ENCODE data around the gene SMARCA4. TPM values are rescaled to one million over a fixed set of nuclear protein-coding genes. Genes with fewer than 3 reads are reported as not detected.
A peak's percentile ranks its signal among the peaks of the same experiment; 100 is the strongest.
"Not testable (repeated sequence)": the region's sequence is repeated elsewhere in the genome, so short reads cannot be mapped to it uniquely, and the experiment has no call there.

Gene SMARCA4
- total and polyA plus RNA-seq, 7 donors = 22.5 to 73.9 (median 39.1) TPM

DNA sequence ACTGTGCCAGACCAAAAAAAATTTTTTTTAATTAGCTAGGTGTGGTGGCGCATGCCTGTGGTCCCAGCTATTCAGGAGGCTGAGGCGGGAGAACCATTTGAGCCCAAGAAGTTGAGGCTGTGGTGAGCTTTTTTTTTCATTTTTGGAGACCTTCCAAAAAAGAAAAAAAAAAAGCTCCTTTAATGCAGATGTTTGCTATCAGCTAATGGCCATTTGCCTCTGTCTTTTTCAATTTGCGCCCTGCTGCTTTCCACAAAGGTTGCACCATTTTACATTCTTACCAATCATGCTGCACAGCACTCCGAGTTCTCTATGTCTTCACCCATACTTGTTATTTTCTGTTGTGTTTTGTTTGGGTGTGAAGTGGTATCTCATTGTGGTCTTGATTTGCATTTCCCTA lies 15.6 kb upstream of the SMARCA4 start:
- H3K4me3 ChIP-seq = no peak overlapping the region
- 93 to 95% methylated on average over 4 of the region's 4 CpGs for WGBS, 2 donors
- TF ChIP-seq POLR2A (IDR thresholded peaks at IDR 0.05) (no peak), POLR2AphosphoS5 (IDR thresholded peaks at IDR 0.05) (no peak), EP300 (IDR thresholded peaks at IDR 0.05) (no peak)
- TF ChIP-seq, protein P1, sequence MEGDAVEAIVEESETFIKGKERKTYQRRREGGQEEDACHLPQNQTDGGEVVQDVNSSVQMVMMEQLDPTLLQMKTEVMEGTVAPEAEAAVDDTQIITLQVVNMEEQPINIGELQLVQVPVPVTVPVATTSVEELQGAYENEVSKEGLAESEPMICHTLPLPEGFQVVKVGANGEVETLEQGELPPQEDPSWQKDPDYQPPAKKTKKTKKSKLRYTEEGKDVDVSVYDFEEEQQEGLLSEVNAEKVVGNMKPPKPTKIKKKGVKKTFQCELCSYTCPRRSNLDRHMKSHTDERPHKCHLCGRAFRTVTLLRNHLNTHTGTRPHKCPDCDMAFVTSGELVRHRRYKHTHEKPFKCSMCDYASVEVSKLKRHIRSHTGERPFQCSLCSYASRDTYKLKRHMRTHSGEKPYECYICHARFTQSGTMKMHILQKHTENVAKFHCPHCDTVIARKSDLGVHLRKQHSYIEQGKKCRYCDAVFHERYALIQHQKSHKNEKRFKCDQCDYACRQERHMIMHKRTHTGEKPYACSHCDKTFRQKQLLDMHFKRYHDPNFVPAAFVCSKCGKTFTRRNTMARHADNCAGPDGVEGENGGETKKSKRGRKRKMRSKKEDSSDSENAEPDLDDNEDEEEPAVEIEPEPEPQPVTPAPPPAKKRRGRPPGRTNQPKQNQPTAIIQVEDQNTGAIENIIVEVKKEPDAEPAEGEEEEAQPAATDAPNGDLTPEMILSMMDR (IDR thresholded peaks at IDR 0.05) = no peak
- intact Hi-C loops (cut with DNase I) = loop anchor here (10.0 kb wide), 2 partner anchors 90 to 260 kb away; no protein-coding TSS in a partner anchor
- H3K27me3 ChIP-seq = no peaks in the 10 kb centered on the region
- no peaks in the 10 kb centered on the region for H3K9me3 ChIP-seq
- no peaks in the 10 kb centered on the region for H3K36me3 ChIP-seq
- no peak overlapping the region for H3K27ac ChIP-seq
- no peak for DNase-seq
- H3K4me1 ChIP-seq = peaks cover 0 to 9% (median 7%) of the 10 kb centered on the region in 4 donors

DNA sequence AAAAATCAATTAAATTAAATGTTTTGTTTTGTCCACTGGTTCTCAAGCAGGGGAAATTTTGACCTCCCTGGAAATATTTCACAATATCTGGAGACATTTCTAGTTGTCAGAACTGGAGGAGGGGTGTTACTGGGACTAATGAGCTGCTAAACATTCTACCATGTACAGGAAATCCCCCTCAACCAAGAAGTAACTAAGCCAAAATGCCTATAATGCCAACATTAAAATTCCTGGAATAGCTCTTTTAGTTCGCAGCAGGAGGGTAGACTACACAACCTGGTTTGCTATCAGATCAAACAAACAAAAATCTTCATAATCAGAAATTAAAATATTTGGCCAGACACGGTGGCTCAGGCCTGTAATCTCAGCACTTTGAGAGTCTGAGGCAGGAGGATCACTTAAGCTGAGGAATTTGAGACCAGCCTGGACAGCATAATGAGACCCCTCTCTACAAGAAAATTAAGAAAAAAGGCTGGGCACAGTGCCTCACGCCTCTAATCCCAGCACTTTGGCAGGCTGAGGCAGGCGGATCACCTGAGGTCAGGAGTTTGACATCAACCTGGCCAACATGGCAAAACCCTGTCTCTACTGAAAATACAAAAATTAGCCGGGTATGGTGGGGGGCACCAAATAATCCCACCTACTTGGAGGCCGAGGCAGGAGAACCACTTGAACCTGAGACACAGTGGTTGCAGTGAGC lies 13.7 kb upstream of the SMARCA4 start:
- Histone ChIP-seq H3K4me1 (peaks cover 0 to 4% (median 3%) of the 10 kb centered on the region in 4 donors), H3K4me3 (no peak overlapping the region), H3K36me3 (no peaks in the 10 kb centered on the region), H3K27me3 (no peaks in the 10 kb centered on the region), H3K9me3 (no peaks in the 10 kb centered on the region), H3K27ac (no peak overlapping the region)
- no peak for DNase-seq
- 88 to 90% methylated on average over 6 of the region's 6 CpGs for WGBS, 2 donors
- TF ChIP-seq POLR2A (IDR thresholded peaks at IDR 0.05) (no peak), EP300 (IDR thresholded peaks at IDR 0.05) (no peak), POLR2AphosphoS5 (IDR thresholded peaks at IDR 0.05) (no peak)
- TF ChIP-seq, protein P1 (IDR thresholded peaks at IDR 0.05) = no peak
- intact Hi-C loops (cut with DNase I) = loop anchor here (10.0 kb wide), 2 partner anchors 88 to 258 kb away; no protein-coding TSS in a partner anchor

DNA sequence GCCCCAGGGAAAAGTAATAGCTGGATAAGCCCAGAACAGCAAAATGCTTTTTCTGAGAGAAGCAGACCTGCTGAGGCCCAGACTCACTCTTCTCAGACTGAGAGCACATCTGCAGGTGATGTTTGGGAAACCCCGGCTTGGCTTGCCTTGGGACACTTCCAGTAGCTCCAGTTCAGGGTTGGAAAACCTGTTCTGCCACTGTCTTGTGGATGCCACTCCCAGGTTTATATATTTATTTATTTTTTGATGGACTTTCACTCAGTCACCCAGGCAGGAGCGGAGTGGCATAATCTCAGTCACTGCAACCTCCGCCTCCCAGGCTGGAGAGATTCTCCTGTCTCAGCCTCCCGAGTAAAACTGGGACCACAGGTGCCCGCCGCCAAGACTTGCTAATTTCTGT lies 8.0 kb upstream of the SMARCA4 start:
- TF ChIP-seq POLR2AphosphoS5 (IDR thresholded peaks at IDR 0.05) = no peak
- TF ChIP-seq, protein P1 (IDR thresholded peaks at IDR 0.05) = no peak
- no peak for TF ChIP-seq POLR2A (IDR thresholded peaks at IDR 0.05)
- TF ChIP-seq EP300 (IDR thresholded peaks at IDR 0.05) = no peak
- Histone ChIP-seq H3K4me1 (no peaks in the 10 kb centered on the region), H3K9me3 (no peaks in the 10 kb centered on the region), H3K36me3 (no peaks in the 10 kb centered on the region), H3K4me3 (no peak overlapping the region), H3K27me3 (no peaks in the 10 kb centered on the region), H3K27ac (no peak overlapping the region)
- DNase-seq = no peak
- intact Hi-C loops (cut with DNase I) = no loop called here
- 23 to 70% methylated on average over 6 of the region's 6 CpGs for WGBS, 2 donors

DNA sequence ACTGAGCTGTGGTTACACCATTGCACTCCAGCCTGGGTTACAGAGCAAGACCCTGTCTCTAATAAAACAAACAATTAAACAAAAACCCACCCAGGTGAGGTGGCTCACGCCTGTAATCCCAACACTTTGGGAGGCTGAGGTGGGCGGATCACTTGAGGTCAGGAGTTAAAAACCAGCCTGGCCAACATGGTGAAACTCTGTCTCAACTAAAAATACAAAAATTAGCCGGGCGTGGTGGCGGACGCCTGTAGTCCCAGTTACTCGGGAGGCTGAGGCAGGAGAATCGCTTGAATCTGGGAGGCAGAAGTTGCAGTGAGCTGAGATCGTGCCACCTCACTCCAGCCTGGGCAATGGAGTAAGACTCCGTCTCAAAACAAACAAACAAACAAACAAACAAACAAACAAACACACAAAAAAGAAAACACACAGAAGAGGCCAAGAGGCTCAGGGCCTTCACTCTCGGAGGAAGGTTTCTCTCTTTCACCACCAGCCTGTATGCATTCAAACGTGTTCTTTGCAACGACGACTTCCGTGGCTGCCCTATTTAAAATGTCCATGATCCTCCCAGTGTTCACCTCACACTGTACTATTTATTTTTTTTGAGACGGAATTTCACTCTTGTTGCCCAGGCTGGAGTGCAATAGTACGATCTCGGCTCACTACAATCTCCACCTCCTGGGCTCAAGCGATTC lies 1.4 kb upstream of the SMARCA4 start:
- DNase-seq; H3K9me3 ChIP-seq; H3K27me3 ChIP-seq; H3K36me3 ChIP-seq; intact Hi-C loops (cut with DNase I): not testable (repeated sequence)
- Histone ChIP-seq H3K27ac (peak overlapping the region; percentile 92 to 94 (median 94)), H3K4me1 (peaks cover 0 to 34% (median 19%) of the 10 kb centered on the region in 4 donors), H3K4me3 (peak overlapping the region in 2 of 4 donors; percentile 76 to 96)
- 93 to 96% methylated on average over 19 of the region's 19 CpGs for WGBS, 2 donors

DNA sequence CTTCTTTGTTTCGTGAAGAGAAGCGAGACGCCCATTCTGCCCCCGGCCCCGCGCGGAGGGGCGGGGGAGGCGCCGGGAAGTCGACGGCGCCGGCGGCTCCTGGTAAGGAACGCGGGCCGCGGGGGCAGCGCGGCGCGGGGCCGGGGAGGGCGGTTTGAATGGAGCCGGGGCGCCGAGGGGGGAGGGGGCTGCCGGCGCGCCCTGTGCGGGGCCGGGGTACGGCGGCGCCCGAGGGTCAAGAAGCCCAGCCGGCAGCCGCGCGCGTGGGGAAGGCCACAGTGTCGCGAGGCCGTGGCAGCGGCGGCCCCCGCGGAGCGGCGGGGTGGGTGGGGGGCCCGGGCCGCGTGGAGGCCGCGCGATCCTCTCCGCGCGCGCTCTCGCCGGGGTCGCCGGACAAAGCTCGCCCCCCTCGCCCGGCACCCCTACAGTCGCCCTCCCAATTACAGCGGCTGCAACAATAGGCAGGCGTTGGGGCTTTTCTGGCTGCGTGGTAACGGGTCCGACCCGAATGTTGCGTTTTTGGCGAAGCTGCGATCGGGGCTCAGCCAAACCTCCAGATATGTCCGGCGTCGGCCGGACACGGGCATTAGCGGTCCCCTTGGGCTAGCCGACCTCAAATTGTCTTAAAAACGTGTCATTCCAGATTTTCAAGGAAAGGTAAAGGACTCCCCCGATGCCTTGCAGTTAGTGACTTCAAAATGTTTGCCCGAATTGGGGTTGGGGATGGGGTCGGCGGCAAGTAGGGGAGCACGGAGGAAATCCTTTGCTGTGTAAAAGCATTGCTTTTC lies 437 bp downstream of the SMARCA4 start:
- peaks cover 0 to 34% (median 19%) of the 10 kb centered on the region in 4 donors for H3K4me1 ChIP-seq
- peak overlapping the region; percentile 76 to 96 (median 80) for H3K4me3 ChIP-seq
- intact Hi-C loops (cut with DNase I) = no loop called here
- peak overlapping the region; percentile 88 to 94 (median 92) for H3K27ac ChIP-seq
- no peak for TF ChIP-seq POLR2A (IDR thresholded peaks at IDR 0.05)
- peak in 1 of 4 donors; percentile 35 for TF ChIP-seq POLR2AphosphoS5 (IDR thresholded peaks at IDR 0.05)
- WGBS, 2 donors = 1% methylated on average over 92 of the region's 92 CpGs
- H3K36me3 ChIP-seq = no peaks in the 10 kb centered on the region
- H3K9me3 ChIP-seq = no peaks in the 10 kb centered on the region
- peak; percentile 76 for DNase-seq
- H3K27me3 ChIP-seq = no peaks in the 10 kb centered on the region
